GM12892 (cell line): Measurements from ENCODE around the gene ZDHHC11.

Experiments used
- POLR2A ChIP-seq: IDR thresholded peaks from 2 replicates; pipeline ENCODE4 v1.6.1; 2011; ENCODE audit warnings: low read depth, low read length, control low read depth
- POLR2AphosphoS5 ChIP-seq: IDR thresholded peaks from 2 replicates; pipeline ENCODE4 v1.6.1; 2011; ENCODE audit warnings: low read depth, low read length, control low read depth

DNA sequence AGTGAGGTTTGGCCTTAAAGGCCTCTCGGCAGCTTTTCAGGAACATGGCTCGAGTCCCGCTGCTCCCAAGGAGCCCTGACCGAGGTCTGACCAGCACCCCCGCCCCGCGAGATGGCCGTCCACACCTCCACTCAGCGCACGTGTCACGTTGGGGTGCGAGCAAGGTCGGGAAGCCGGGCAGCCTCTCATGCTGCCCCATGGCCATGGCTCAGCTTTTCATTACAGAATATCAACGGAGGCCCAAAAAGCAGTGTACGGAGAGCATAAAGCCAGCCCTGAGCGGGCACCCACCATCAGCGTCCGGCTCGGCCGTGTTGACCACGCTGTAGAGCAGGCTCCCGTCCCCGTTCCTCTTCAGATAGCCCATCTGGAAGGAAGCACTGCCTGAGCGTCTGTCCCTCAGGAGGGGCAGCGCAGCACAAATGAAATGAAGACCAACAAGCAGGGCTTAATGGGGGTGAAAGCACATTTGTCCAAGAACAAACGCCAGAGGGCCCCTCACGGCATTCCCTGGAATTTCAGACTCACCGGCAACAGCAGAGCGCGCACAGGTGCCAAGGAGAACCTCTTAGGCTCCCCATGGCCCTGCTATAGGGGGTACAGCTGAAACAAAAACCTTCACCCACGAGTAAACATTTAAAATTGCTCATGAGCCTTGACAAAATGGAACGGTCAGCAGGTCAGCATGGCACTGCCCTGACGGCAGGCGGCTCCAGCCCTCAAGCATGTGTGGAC, 30.2 kb upstream of the ZDHHC11 start:
- TF ChIP-seq POLR2AphosphoS5 = no peak
- no peak for TF ChIP-seq POLR2A
